Stimulated activated memory B cell treated with anti-CD40 and anti-IgM and Interleukin-4, amounts not matched to agents 10 μg/mL and 1 μg/mL and 100 μg/mL, for 72 hours (primary cell): Measurements from ENCODE around the gene UPK3B.
"Not testable (repeated sequence)": the region's sequence is repeated elsewhere in the genome, so short reads cannot be mapped to it uniquely, and the experiment has no call there.

Experiments used
- ATAC-seq: fragments of 150-1000 bp; cut with Tn5 transposase; 2 replicates; pipeline ENCODE4 v1.10.0; 2021
- H3K27ac Mint-ChIP-seq: one replicate; pipeline ENCODE4 v1.8.0; 2022; ENCODE audit warnings: mild to moderate bottlenecking, mixed read lengths
- H3K27me3 Mint-ChIP-seq: one replicate; pipeline ENCODE4 v1.8.0; 2022; ENCODE audit warnings: mixed read lengths
- H3K36me3 Mint-ChIP-seq: one replicate; pipeline ENCODE4 v1.8.0; 2022; ENCODE audit warnings: mixed read lengths
- H3K4me1 Mint-ChIP-seq: one replicate; pipeline ENCODE4 v1.8.0; 2022; ENCODE audit warnings: mixed read lengths
- H3K4me3 Mint-ChIP-seq: one replicate; pipeline ENCODE4 v1.8.0; 2022; ENCODE audit warnings: mild to moderate bottlenecking, moderate library complexity, mixed read lengths
- H3K9me3 Mint-ChIP-seq: one replicate; pipeline ENCODE4 v1.8.0; 2022; ENCODE audit warnings: mixed read lengths

The UPK3B gene

GRCh38 chr7:76482660-76483059 is 27.7 kb upstream of the UPK3B start:
- not testable (repeated sequence) for H3K4me3 Mint-ChIP-seq, ATAC-seq, H3K4me1 Mint-ChIP-seq, H3K27ac Mint-ChIP-seq, H3K27me3 Mint-ChIP-seq, H3K9me3 Mint-ChIP-seq
- H3K36me3 Mint-ChIP-seq, result peaks cover 17% of the 10 kb centered on the region

- H3K27me3 Mint-ChIP-seq, H3K4me1 Mint-ChIP-seq, H3K9me3 Mint-ChIP-seq, ATAC-seq, H3K4me3 Mint-ChIP-seq: not testable (repeated sequence)
- peaks cover 17% of the 10 kb centered on the region for H3K36me3 Mint-ChIP-seq
- peak overlapping the region; percentile 56 for H3K27ac Mint-ChIP-seq
Measured at GRCh38 chr7:76483081-76483480, 27.3 kb upstream of the UPK3B start.

GRCh38 chr7:76484456-76484855 is 25.9 kb upstream of the UPK3B start:
- not testable (repeated sequence) for H3K4me3 Mint-ChIP-seq, H3K27me3 Mint-ChIP-seq, H3K4me1 Mint-ChIP-seq, H3K9me3 Mint-ChIP-seq, ATAC-seq, H3K27ac Mint-ChIP-seq
- peaks cover 17% of the 10 kb centered on the region for H3K36me3 Mint-ChIP-seq

GRCh38 chr7:76485822-76486610 is 24.3 kb upstream of the UPK3B start:
- H3K36me3 Mint-ChIP-seq, result peaks cover 17% of the 10 kb centered on the region
- H3K4me3 Mint-ChIP-seq, result not testable (repeated sequence)

GRCh38 chr7:76486618-76487017 is 23.7 kb upstream of the UPK3B start:
- H3K27me3 Mint-ChIP-seq, H3K4me3 Mint-ChIP-seq, H3K9me3 Mint-ChIP-seq, H3K27ac Mint-ChIP-seq, H3K4me1 Mint-ChIP-seq: not testable (repeated sequence)
- peaks cover 17% of the 10 kb centered on the region for H3K36me3 Mint-ChIP-seq
- peak; percentile 99 for ATAC-seq

More at GRCh38 chr7:76485822-76486610, 24.3 kb upstream of the UPK3B start:
- not testable (repeated sequence) for H3K27me3 Mint-ChIP-seq, H3K4me1 Mint-ChIP-seq, H3K27ac Mint-ChIP-seq, H3K9me3 Mint-ChIP-seq
- ATAC-seq, result peak; percentile 49

GRCh38 chr7:76487969-76488368 is 22.4 kb upstream of the UPK3B start:
- H3K27ac Mint-ChIP-seq, H3K36me3 Mint-ChIP-seq, H3K27me3 Mint-ChIP-seq, H3K9me3 Mint-ChIP-seq, H3K4me1 Mint-ChIP-seq, H3K4me3 Mint-ChIP-seq, ATAC-seq: not testable (repeated sequence)

GRCh38 chr7:76492139-76492538 is 18.2 kb upstream of the UPK3B start:
- not testable (repeated sequence) for H3K36me3 Mint-ChIP-seq, ATAC-seq, H3K27me3 Mint-ChIP-seq, H3K4me3 Mint-ChIP-seq, H3K27ac Mint-ChIP-seq, H3K4me1 Mint-ChIP-seq, H3K9me3 Mint-ChIP-seq

- H3K36me3 Mint-ChIP-seq, H3K4me3 Mint-ChIP-seq, ATAC-seq, H3K9me3 Mint-ChIP-seq, H3K27me3 Mint-ChIP-seq, H3K27ac Mint-ChIP-seq, H3K4me1 Mint-ChIP-seq: not testable (repeated sequence)
Measured at GRCh38 chr7:76495717-76496116, 14.6 kb upstream of the UPK3B start.

- H3K36me3 Mint-ChIP-seq, result peaks cover 11% of the 10 kb centered on the region
- not testable (repeated sequence) for H3K9me3 Mint-ChIP-seq, H3K4me1 Mint-ChIP-seq, ATAC-seq, H3K27ac Mint-ChIP-seq, H3K4me3 Mint-ChIP-seq, H3K27me3 Mint-ChIP-seq
Measured at GRCh38 chr7:76497918-76498582, 12.3 kb upstream of the UPK3B start.

GRCh38 chr7:76498583-76499200 is 11.7 kb upstream of the UPK3B start:
- not testable (repeated sequence) for H3K4me3 Mint-ChIP-seq
- peak; percentile 50 for ATAC-seq

GRCh38 chr7:76499201-76499923 is 11.0 kb upstream of the UPK3B start:
- H3K36me3 Mint-ChIP-seq, result peaks cover 12% of the 10 kb centered on the region
- not testable (repeated sequence) for H3K4me3 Mint-ChIP-seq, H3K27ac Mint-ChIP-seq, H3K4me1 Mint-ChIP-seq, H3K9me3 Mint-ChIP-seq, H3K27me3 Mint-ChIP-seq
- peak; percentile 17 for ATAC-seq

More at GRCh38 chr7:76498583-76499200, 11.7 kb upstream of the UPK3B start:
- not testable (repeated sequence) for H3K27ac Mint-ChIP-seq, H3K9me3 Mint-ChIP-seq, H3K27me3 Mint-ChIP-seq, H3K4me1 Mint-ChIP-seq
- peaks cover 11% of the 10 kb centered on the region for H3K36me3 Mint-ChIP-seq

GRCh38 chr7:76499924-76500241 is 10.5 kb upstream of the UPK3B start:
- ATAC-seq, result peak; percentile 73
- not testable (repeated sequence) for H3K27ac Mint-ChIP-seq

GRCh38 chr7:76502224-76502623 is 8.1 kb upstream of the UPK3B start:
- peaks cover 19% of the 10 kb centered on the region for H3K36me3 Mint-ChIP-seq
- not testable (repeated sequence) for H3K4me3 Mint-ChIP-seq, H3K9me3 Mint-ChIP-seq, H3K27me3 Mint-ChIP-seq, H3K27ac Mint-ChIP-seq, ATAC-seq, H3K4me1 Mint-ChIP-seq

More at GRCh38 chr7:76499924-76500241, 10.5 kb upstream of the UPK3B start:
- not testable (repeated sequence) for H3K4me3 Mint-ChIP-seq, H3K9me3 Mint-ChIP-seq, H3K27me3 Mint-ChIP-seq, H3K4me1 Mint-ChIP-seq
- peaks cover 17% of the 10 kb centered on the region for H3K36me3 Mint-ChIP-seq

GRCh38 chr7:76502836-76503235 is 7.5 kb upstream of the UPK3B start:
- H3K4me3 Mint-ChIP-seq, H3K9me3 Mint-ChIP-seq, H3K27ac Mint-ChIP-seq, H3K4me1 Mint-ChIP-seq, ATAC-seq, H3K27me3 Mint-ChIP-seq: not testable (repeated sequence)
- H3K36me3 Mint-ChIP-seq, result peaks cover 20% of the 10 kb centered on the region

- ATAC-seq, H3K4me1 Mint-ChIP-seq, H3K27me3 Mint-ChIP-seq, H3K4me3 Mint-ChIP-seq, H3K27ac Mint-ChIP-seq, H3K9me3 Mint-ChIP-seq: not testable (repeated sequence)
- H3K36me3 Mint-ChIP-seq, result peaks cover 24% of the 10 kb centered on the region
Measured at GRCh38 chr7:76503244-76503643, 7.1 kb upstream of the UPK3B start.
